Activated CD4-positive, alpha-beta T cell treated with anti-CD3 and anti-CD28 coated beads for 36 hours (primary cell): ENCODE measurements around the gene SEC16A. TPM values are rescaled to one million over a fixed set of nuclear protein-coding genes. Genes with fewer than 3 reads are reported as not detected.
"Not testable (repeated sequence)": the region's sequence is repeated elsewhere in the genome, so short reads cannot be mapped to it uniquely, and the experiment has no call there.

ENCODE experiments used
- ATAC-seq: fragments of 200-7000 bp; cut with Tn5 transposase; one replicate; pipeline ENCODE4 v1.10.0; 2021; ENCODE audit warnings: mild to moderate bottlenecking, moderate library complexity
- CTCF ChIA-PET: fragments of 350-600 bp; sonication (Branson Sonifier 250); formaldehyde crosslinking; loops from one replicate; lab custom pipeline; 2021; ENCODE audit warnings: antibody characterized with exemption; lab: Charles Lee
- POLR2A ChIA-PET: fragments of 350-600 bp; sonication (Branson Sonifier 250); formaldehyde crosslinking; loops from one replicate; lab custom pipeline; 2021; ENCODE audit warnings: antibody characterized with exemption, inconsistent platforms; lab: Charles Lee
- DNase-seq: peaks from one replicate; pipeline ENCODE4 v3.0.0-alpha.2; 2020
- H3K27ac Mint-ChIP-seq: one replicate; pipeline ENCODE4 v1.8.0; 2021; ENCODE audit warnings: mixed read lengths
- H3K27me3 Mint-ChIP-seq: one replicate; pipeline ENCODE4 v1.8.0; 2021; ENCODE audit warnings: mixed read lengths
- H3K36me3 Mint-ChIP-seq: one replicate; pipeline ENCODE4 v1.8.0; 2021; ENCODE audit warnings: low read depth, mixed read lengths
- H3K4me1 Mint-ChIP-seq: one replicate; pipeline ENCODE4 v1.8.0; 2021; ENCODE audit warnings: mixed read lengths
- H3K4me3 Mint-ChIP-seq: one replicate; pipeline ENCODE4 v1.8.0; 2021; ENCODE audit warnings: mild to moderate bottlenecking, moderate library complexity, mixed read lengths
- H3K9me3 Mint-ChIP-seq: one replicate; pipeline ENCODE4 v1.8.0; 2021; ENCODE audit warnings: low read depth, mixed read lengths
- intact Hi-C, 2 experiments: fragments of 100-400 bp; cut with DNase I in 1 of 2; cut with micrococcal nuclease in 1 of 2; formaldehyde crosslinking; loops; one replicate each; pipeline versions ENCODE4 v1.14.2 to v1.15.1; 2022 to 2024; cut with DNase I, micrococcal nuclease
- total RNA-seq, 2 experiments: library from RNA; stranded (reverse); gene quantifications; one replicate each; pipeline ENCODE4 v1.2.3, GENCODE V29; 2021

SEC16A gene
- total RNA-seq, 2 experiments from 2014 or later, result 62.7 TPM

DNA sequence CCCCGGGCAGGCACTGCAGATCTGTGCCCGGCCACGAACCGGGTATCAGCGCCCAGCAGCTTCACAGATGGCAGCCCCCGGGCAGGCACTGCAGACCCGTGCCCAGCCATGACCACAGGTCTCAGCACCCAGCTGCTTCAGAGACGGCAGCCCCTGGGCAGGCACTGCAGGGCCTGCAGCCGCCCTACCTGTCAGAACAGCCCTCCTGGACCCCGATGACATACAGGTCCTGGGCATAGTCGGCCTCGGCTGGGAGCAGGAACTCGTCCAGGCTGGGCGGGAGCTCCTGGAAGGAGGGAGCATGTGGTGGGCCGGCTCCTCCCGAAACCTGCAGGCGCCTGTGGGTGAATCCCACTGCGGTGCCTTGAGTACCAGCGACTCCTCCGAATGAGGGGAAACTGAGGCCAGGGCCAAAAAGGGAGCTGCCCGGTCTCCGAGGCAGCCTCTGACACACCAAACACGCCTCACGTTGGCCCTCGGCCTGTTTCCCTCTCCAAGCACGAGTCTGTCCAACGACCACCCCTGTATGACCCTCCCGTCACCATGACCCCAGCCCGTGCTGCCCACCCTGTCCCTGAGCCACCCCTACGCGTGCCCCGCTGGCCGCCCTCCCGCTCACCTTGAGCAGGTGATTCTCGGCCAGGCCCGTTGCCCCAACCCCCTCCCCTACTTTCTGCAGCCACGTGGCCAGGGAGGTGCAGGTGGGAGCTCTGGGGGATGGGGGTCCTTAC is 48.8 kb downstream of the SEC16A start:
- Mint-ChIP-seq H3K4me1 (peaks cover 21% of the 10 kb centered on the region), H3K36me3 (peaks cover 2% of the 10 kb centered on the region), H3K9me3 (no peaks in the 10 kb centered on the region), H3K27ac (no peak overlapping the region), H3K27me3 (no peaks in the 10 kb centered on the region), H3K4me3 (no peak overlapping the region)
- DNase-seq (no peak), ATAC-seq (no peak)
- POLR2A ChIA-PET, result no interaction called here
- intact Hi-C loops, result no loop called here
- CTCF ChIA-PET, result interaction anchor here (1.1 kb wide), 1 partner anchor 9 kb away, joined by 3 read pairs; no protein-coding TSS in a partner anchor

DNA sequence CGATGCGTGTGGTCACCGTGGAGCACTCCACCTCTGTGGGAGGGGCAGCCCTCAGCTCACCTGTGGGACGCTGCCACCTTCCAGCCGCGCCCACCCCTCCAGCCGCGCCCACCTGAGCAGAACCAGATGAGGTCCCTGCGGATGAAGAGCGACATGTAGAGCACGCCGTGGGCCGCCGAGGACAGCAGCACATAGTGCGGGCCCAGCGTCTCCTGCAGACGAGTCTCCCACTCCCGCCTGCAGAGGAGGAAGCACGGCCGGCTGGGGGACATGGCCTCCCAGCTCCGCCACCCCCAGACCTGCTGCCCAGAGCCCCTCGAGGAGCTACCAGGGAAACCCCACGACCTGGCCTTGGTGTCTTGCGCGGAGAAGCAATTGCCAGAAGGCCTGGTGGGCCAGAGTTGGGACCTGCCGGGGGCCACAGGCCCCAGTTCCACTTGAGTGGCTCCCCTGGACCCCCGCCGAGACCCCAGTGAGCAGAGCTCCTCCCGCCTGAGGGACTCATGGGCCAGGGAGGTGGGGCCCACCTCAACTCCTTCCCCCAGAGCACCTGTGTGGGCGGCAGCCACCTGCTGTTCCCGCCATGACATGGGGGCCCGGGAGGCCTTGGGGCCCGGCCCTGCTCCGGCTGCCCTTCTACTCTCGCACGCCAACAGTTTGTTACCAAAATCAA is 49.7 kb downstream of the SEC16A start:
- peaks cover 18% of the 10 kb centered on the region for H3K4me1 Mint-ChIP-seq
- ChIA-PET CTCF (interaction anchor here (0.6 to 1.1 kb wide), 2 partner anchors 9 to 555 kb away, joined by 3 read pairs; no protein-coding TSS in a partner anchor), POLR2A (no interaction called here)
- H3K27ac Mint-ChIP-seq, result no peak overlapping the region
- H3K27me3 Mint-ChIP-seq, result no peaks in the 10 kb centered on the region
- ATAC-seq, result no peak
- peaks cover 2% of the 10 kb centered on the region for H3K36me3 Mint-ChIP-seq
- H3K4me3 Mint-ChIP-seq, result no peak overlapping the region
- intact Hi-C loops, result no loop called here
- no peak for DNase-seq
- no peaks in the 10 kb centered on the region for H3K9me3 Mint-ChIP-seq

DNA sequence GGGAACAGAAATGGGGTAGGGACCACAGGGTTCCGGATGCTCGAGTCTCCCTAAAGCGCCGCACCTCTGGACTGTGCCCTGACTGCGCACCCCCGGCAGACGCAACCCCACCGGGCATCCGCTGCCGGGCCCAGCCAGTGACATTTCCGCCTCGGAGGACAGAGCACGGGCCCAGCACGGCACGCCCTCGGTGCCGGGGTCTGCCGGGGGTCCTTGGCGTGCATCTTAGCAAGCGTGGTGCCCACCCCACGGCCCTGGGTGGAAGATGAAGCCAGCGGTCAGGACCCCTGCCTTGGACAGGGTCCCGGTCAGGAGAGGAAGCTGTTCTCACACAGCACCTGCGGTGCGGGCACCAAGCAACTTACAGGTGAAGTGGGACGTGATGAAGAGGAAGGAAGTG is 50.2 kb downstream of the SEC16A start:
- Mint-ChIP-seq H3K4me1 (peaks cover 12% of the 10 kb centered on the region), H3K9me3 (no peaks in the 10 kb centered on the region), H3K27me3 (no peaks in the 10 kb centered on the region), H3K27ac (no peak overlapping the region), H3K36me3 (peaks cover 2% of the 10 kb centered on the region), H3K4me3 (no peak overlapping the region)
- DNase-seq, result no peak
- CTCF ChIA-PET, result no interaction called here
- no peak for ATAC-seq
- POLR2A ChIA-PET, result no interaction called here
- intact Hi-C loops, result no loop called here

DNA sequence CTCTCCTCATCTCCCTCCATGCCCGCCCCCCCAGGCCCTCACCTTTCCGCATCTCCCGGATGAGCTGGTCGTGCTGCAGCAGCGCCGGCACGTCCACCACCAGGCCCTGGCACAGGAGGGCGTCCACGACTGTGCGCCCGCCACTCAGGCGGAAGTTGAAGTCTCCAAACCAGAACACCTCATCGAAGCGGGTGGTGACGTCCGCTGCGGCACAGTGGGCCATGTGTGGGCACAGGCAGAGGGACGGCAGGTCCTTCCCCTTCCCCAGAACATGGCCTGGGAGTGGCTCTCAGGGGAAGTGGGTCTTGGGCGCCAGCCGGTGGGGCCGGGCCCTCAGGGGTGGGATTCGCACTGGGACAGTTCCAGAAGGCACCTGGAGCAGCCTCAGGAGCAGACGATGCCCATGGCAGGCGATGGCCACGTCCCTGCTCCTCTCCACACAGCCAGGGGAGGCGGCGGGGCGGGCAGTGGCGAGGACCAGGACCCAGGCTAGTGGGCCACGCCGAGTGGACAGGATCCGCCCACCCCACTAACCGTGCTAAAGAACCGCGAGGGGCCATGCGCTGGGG is 51.0 kb downstream of the SEC16A start:
- ChIA-PET CTCF (no interaction called here), POLR2A (no interaction called here)
- ATAC-seq (no peak), DNase-seq (no peak)
- H3K27ac Mint-ChIP-seq, result no peak overlapping the region
- no peaks in the 10 kb centered on the region for H3K9me3 Mint-ChIP-seq
- H3K4me3 Mint-ChIP-seq, result no peak overlapping the region
- H3K36me3 Mint-ChIP-seq, result peaks cover 4% of the 10 kb centered on the region
- intact Hi-C loops, result no loop called here
- peaks cover 5% of the 10 kb centered on the region for H3K4me1 Mint-ChIP-seq
- no peaks in the 10 kb centered on the region for H3K27me3 Mint-ChIP-seq

DNA sequence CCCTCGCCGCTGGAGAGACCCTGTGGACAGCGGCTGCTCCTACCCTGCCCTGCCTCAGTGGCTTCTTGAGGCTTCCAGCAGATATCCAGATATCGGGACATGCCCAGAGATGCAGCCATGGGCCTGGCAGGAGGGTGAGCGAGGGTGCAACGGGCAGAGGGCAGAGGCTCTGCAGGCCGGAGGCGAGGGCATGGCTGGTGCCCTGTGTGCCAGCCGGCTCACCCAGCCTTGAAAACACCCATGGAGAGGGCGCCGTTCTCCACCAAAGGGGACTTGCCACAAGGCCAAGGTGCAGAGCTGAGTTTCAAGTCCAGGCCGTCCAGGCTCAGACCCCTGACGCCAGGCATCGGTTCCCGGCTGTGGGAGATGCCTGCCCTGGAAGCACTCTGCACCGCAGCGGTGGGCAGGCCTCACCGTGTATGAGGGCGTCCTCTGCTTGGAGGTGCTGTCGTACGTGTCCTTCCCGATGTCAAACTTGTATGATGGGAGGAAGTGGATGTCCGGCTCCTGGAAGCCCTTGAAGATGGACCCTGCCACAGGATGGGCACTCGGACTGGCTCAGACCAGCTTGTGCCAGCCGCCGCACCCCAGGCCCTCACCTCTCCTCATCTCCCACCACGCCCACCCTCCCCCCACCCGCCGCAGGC is 52.1 kb downstream of the SEC16A start:
- POLR2A ChIA-PET, result no interaction called here
- intact Hi-C loops, result no loop called here
- no peak for ATAC-seq
- CTCF ChIA-PET, result no interaction called here
- H3K27ac Mint-ChIP-seq, result no peak overlapping the region
- no peaks in the 10 kb centered on the region for H3K27me3 Mint-ChIP-seq
- no peaks in the 10 kb centered on the region for H3K4me1 Mint-ChIP-seq
- H3K36me3 Mint-ChIP-seq, result peaks cover 5% of the 10 kb centered on the region
- no peaks in the 10 kb centered on the region for H3K9me3 Mint-ChIP-seq
- H3K4me3 Mint-ChIP-seq, result no peak overlapping the region
- no peak for DNase-seq

DNA sequence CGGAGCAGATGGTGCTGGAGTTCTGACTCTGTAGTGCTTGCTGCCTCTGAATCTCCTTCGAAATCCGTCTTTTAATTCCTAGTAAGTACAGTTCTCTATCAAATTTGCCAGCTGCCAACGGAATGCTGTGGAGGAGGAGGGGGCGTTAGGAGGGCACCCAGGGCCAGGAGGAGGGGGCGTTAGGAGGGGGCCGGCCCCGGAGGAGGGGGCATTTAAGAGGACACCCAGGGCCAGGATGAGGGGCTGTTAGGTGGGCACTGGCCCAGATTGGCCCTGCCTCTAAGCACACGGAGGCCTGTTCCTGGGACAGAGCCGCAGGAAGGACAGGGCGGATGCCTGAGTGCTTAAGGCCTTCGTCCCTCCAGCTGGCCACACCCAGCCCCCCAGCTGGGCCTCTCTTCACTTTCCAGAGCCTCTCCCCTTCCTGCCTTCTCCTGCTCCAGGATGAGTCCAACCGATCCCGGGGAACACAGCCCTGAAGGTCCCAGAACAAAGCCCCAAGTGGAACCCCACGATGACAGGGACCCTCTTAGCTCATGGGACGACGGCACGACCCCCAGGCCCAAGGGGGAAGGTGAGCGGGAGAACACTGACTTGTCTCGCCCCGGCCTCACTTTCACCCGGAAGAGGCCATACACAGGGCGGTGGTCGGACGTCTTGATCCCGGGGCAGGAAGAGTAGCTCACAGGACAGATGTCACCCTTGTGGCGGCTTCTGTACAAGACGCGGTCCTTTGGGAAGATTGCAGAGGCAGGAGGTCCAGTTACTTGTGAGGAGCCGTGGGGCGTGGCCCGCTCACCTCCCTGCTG is 53.0 kb downstream of the SEC16A start:
- ATAC-seq (no peak), DNase-seq (no peak)
- H3K36me3 Mint-ChIP-seq, result peaks cover 12% of the 10 kb centered on the region
- H3K4me3 Mint-ChIP-seq, result no peak overlapping the region
- intact Hi-C loops, result no loop called here
- H3K4me1 Mint-ChIP-seq, result no peaks in the 10 kb centered on the region
- no peak overlapping the region for H3K27ac Mint-ChIP-seq
- no peaks in the 10 kb centered on the region for H3K27me3 Mint-ChIP-seq
- no peaks in the 10 kb centered on the region for H3K9me3 Mint-ChIP-seq
- POLR2A ChIA-PET, result no interaction called here
- CTCF ChIA-PET, result no interaction called here

DNA sequence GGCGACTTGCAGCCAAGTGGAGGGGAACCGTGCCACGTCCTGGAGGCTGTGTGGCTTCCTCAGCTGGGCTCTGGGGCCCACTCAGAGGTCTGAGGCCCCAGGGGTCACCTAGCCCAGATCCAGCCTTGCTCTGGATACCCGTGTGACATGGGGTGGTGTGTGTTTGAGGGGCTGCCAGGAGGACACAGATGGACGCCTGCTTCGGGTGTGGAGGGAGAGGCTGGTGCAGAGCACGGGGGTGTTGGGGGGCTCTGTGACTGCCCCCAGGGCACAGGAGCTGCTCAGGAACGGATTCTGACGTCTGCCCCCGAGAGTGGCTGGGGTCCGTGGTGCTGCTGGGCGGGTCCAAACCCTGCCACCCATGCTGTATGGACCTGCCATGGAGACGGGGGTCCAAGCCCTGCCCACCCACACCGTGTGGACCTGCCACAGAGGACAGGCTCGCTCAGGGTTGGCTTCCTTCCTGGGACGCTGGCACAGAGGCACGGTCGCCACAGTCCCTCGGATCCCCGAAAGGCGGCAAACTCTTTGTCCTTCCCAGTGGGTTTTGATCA is 53.7 kb downstream of the SEC16A start:
- ChIA-PET CTCF (no interaction called here), POLR2A (no interaction called here)
- no peak overlapping the region for H3K4me3 Mint-ChIP-seq
- DNase-seq (no peak), ATAC-seq (no peak)
- peaks cover 18% of the 10 kb centered on the region for H3K36me3 Mint-ChIP-seq
- no peak overlapping the region for H3K27ac Mint-ChIP-seq
- H3K4me1 Mint-ChIP-seq, result no peaks in the 10 kb centered on the region
- no peaks in the 10 kb centered on the region for H3K27me3 Mint-ChIP-seq
- H3K9me3 Mint-ChIP-seq, result no peaks in the 10 kb centered on the region
- intact Hi-C loops, result no loop called here

DNA sequence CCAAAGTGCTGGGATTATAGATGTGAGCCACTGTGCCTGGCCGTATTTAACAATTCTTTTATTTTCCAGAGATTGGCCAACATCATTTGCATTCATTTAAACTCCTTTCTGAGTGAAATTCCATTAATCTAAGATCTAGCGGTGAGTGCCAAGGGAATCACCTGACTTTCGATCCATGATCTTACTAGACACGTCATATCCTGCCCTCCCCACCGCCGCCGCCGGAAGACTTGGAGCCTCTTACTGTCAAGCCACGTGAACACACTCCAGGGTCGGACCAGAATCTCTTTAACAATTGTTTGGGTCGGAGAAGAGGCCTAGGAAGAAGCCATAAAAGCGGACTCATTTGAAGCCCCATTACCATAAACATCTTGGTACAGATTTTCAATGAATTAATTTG is 56.1 kb downstream of the SEC16A start:
- intact Hi-C loops, result no loop called here
- Mint-ChIP-seq H3K4me3 (no peak overlapping the region), H3K27me3 (no peaks in the 10 kb centered on the region), H3K9me3 (no peaks in the 10 kb centered on the region), H3K27ac (no peak overlapping the region), H3K4me1 (no peaks in the 10 kb centered on the region), H3K36me3 (peaks cover 31% of the 10 kb centered on the region)
- DNase-seq (no peak), ATAC-seq (no peak)
- POLR2A ChIA-PET, result no interaction called here
- CTCF ChIA-PET, result interaction anchor here (0.6 kb wide), 1 partner anchor 39 kb away, joined by 3 read pairs; no protein-coding TSS in a partner anchor

DNA sequence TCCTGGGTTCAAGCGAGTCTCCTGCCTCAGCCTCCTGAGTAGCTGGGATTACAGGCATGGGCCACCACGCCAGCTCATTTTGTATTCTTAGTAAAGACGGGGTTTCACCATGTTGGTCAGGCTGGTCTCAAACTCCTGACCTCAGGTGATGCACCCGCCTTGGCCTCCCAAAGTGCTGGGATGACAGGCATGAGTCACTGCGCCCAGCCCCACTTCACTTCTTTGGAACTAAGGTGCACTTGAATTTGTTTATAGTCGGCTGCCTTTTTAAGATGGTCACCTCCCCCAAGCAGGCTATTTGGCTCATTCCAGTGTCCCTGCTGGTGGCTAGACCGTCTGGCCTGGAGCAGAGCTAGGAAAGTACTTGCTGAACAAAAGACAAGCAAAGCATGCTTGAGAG is 57.5 kb downstream of the SEC16A start:
- H3K9me3 Mint-ChIP-seq, H3K27ac Mint-ChIP-seq, H3K27me3 Mint-ChIP-seq, intact Hi-C loops, H3K4me3 Mint-ChIP-seq, H3K4me1 Mint-ChIP-seq: not testable (repeated sequence)
- DNase-seq, result peak; percentile 30
- peaks cover 29% of the 10 kb centered on the region for H3K36me3 Mint-ChIP-seq
- ATAC-seq, result peak; percentile 33
- POLR2A ChIA-PET, result interaction anchor here (0.6 to 0.7 kb wide), 2 partner anchors 37 to 297 kb away, joined by 5 to 6 read pairs; no protein-coding TSS in a partner anchor
- CTCF ChIA-PET, result interaction anchor here (0.6 to 1.3 kb wide), 2 partner anchors 13 to 17 kb away, joined by 3 to 4 read pairs; no protein-coding TSS in a partner anchor

DNA sequence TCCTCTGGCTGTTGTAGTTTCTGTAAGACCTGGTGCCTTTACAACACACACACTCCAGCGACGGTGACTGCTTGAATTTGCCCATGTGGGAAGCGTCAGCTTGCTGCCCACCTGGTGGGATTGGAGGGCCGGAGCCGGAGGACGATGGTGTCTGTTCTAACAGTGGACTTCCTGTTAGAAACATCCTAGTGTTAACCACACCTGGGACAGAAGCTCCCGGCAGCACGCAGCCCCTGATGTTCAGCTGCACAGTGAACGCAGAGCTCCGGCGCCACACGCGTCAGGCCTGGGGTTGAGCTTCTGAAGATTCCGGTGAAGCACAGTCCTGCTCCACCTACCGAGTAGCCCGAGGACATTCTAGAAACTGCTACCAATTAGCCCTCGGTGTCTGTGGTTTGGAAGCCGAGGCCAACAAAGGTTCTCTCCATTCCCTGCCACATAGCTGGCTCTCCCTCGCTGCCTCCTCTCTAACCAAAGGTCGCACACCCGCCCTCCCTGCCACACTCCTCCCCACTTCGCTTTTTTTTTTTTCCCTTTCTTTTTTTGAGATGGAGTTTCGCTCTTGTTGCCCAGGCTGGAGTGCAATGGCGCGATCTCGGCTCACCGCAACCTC is 58.0 kb downstream of the SEC16A start:
- DNase-seq (no peak), ATAC-seq (no peak)
- H3K27me3 Mint-ChIP-seq, result no peaks in the 10 kb centered on the region
- intact Hi-C loops, result no loop called here
- H3K4me1 Mint-ChIP-seq, result no peaks in the 10 kb centered on the region
- no peaks in the 10 kb centered on the region for H3K9me3 Mint-ChIP-seq
- POLR2A ChIA-PET, result no interaction called here
- peaks cover 29% of the 10 kb centered on the region for H3K36me3 Mint-ChIP-seq
- CTCF ChIA-PET, result interaction anchor here (0.6 to 1.3 kb wide), 3 partner anchors 9 to 18 kb away, joined by 3 to 4 read pairs (median 3); no protein-coding TSS in a partner anchor
- H3K4me3 Mint-ChIP-seq, result no peak overlapping the region
- no peak overlapping the region for H3K27ac Mint-ChIP-seq
